Stimulated activated CD8-positive, alpha-beta memory T cell treated with anti-CD3 and anti-CD28 coated beads, Interleukin-7, amount 100 ng/mL, for 1 hour (primary cell): ENCODE results near the gene FOXQ1.

Experiments
- DNase-seq, 2 donors: peaks; one replicate each; pipeline ENCODE4 v3.0.0-alpha.2; 2020; ENCODE audit warnings: low read depth in 2 of 2

Gene FOXQ1

GRCh38 chr6:1363298-1363697, 51.4 kb downstream of the FOXQ1 start:
- no peak for DNase-seq

- no peak for DNase-seq
Observed at GRCh38 chr6:1363729-1364572, 52.1 kb downstream of the FOXQ1 start.
